ENCODE results near the gene BUB1B.

DNA sequence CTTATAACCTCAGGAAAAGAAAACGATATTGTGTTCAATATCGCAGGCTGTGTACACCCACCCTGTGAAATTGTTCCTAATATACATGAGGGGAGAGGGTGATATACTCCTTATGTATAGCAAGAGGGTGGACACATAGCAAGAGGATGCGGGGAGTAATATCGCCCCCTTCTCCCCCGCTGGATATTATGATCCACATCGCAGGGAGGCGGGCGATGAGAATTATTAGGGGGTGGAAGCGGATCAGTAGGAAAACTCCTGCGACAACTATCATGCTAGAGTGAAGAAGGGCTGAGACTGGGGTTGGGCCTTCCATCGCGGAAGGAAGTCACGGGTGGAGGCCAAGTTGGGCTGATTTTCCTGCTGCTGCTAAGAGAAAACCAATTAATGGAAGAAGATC is 27.3 kb upstream of the BUB1B start:
- TF ChIP-seq, protein P1, sequence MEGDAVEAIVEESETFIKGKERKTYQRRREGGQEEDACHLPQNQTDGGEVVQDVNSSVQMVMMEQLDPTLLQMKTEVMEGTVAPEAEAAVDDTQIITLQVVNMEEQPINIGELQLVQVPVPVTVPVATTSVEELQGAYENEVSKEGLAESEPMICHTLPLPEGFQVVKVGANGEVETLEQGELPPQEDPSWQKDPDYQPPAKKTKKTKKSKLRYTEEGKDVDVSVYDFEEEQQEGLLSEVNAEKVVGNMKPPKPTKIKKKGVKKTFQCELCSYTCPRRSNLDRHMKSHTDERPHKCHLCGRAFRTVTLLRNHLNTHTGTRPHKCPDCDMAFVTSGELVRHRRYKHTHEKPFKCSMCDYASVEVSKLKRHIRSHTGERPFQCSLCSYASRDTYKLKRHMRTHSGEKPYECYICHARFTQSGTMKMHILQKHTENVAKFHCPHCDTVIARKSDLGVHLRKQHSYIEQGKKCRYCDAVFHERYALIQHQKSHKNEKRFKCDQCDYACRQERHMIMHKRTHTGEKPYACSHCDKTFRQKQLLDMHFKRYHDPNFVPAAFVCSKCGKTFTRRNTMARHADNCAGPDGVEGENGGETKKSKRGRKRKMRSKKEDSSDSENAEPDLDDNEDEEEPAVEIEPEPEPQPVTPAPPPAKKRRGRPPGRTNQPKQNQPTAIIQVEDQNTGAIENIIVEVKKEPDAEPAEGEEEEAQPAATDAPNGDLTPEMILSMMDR (IDR thresholded peaks at IDR 0.05; ENCODE audit: low read depth, low read length) = no peak
- no peak for TF ChIP-seq EZH2phosphoT487 (IDR thresholded peaks at IDR 0.05; ENCODE audit: low read depth)
